Lung (tissue), 13 donors: ENCODE results near the gene FBXL17. TPM values are rescaled to one million over a fixed set of nuclear protein-coding genes. Genes with fewer than 3 reads are reported as not detected.

Source experiments
- ATAC-seq: fragments of 200-7000 bp; cut with Tn5 transposase; one replicate; pipeline ENCODE4 v1.9.1; 2020; ENCODE audit warnings: moderate number of reproducible peaks; ENCODE audit not compliant: insufficient read depth, low FRiP score
- DNase-seq, 3 donors: peaks; one replicate each; pipeline ENCODE4 v3.0.0-alpha.2; 2013 to 2017
- H3K27ac ChIP-seq, 2 donors: one replicate each; pipeline ENCODE4 v1.5.1; 2013; ENCODE audit warnings: mild to moderate bottlenecking in 2 of 2, moderate library complexity in 2 of 2, control low read depth in 1 of 2, inconsistent platforms in 1 of 2, low read depth in 1 of 2, low read length in 1 of 2
- H3K27me3 ChIP-seq, 3 donors: one replicate each; pipeline ENCODE4 v1.5.1; 2013; ENCODE audit warnings: low read length in 2 of 3; ENCODE audit not compliant: control insufficient read depth in 3 of 3, insufficient read depth in 3 of 3
- H3K36me3 ChIP-seq, 4 donors: one replicate each; pipeline ENCODE4 v1.5.1; 2013; ENCODE audit warnings: low read length in 4 of 4, mild to moderate bottlenecking in 1 of 4, moderate library complexity in 1 of 4; ENCODE audit not compliant: control insufficient read depth in 4 of 4, insufficient read depth in 4 of 4
- H3K4me1 ChIP-seq, 5 donors: one replicate each; pipeline ENCODE4 v1.5.1; 2013; ENCODE audit warnings: low read length in 5 of 5, mild to moderate bottlenecking in 2 of 5, moderate library complexity in 1 of 5; ENCODE audit not compliant: control insufficient read depth in 5 of 5, insufficient read depth in 5 of 5
- H3K4me3 ChIP-seq: one replicate; pipeline ENCODE4 v1.5.1; 2013; ENCODE audit warnings: mild to moderate bottlenecking, control low read depth, moderate library complexity
- H3K9ac ChIP-seq, 2 donors: one replicate each; pipeline ENCODE4 v1.5.1; 2013; ENCODE audit warnings: low read length in 2 of 2, control low read depth in 1 of 2; ENCODE audit not compliant: insufficient read depth in 1 of 2
- H3K9me3 ChIP-seq, 4 donors: one replicate each; pipeline ENCODE4 v1.5.1; 2013; ENCODE audit warnings: low read length in 3 of 4, mild to moderate bottlenecking in 1 of 4, moderate library complexity in 1 of 4; ENCODE audit not compliant: control insufficient read depth in 4 of 4, insufficient read depth in 3 of 4
- WGBS, 2 donors: extraction: QIAGEN DNeasy Blood & Tissue Kit; methylation state at CpG; one replicate each; pipeline ENCODE4 v1.1.7; 2013; 5-methylcytosine and 5-hydroxymethylcytosine counted together
- polyA plus RNA-seq, 2 donors: library from polyadenylated mRNA; stranded (reverse); fragments of 200-250 nt; gene quantifications; one replicate each; pipeline ENCODE4 v1.2.1, GENCODE V29; 2013
- small RNA-seq: library from RNA; depleted of rRNA; stranded (forward); fragments of <200 nt; gene quantifications from one replicate; pipeline ENCODE3, GENCODE V24; 2014; ENCODE audit warnings: low replicate concordance
- total RNA-seq, 2 donors: library from RNA; depleted of rRNA in 1 of 2; stranded (reverse); fragments of >200 nt in 1 of 2; gene quantifications; one replicate each; pipeline ENCODE4 v1.2.1, GENCODE V29; 2014 to 2021
- TF ChIP-seq, protein P1 (sequence below): IDR thresholded peaks from 2 replicates; pipeline ENCODE4 v1.5.1; 2012; ENCODE audit warnings: mild to moderate bottlenecking; ENCODE audit errors: control extremely low read depth, extremely low read depth
- donor health status: control.
- donor health status: control.
- donor health status: Bipolar disorder and iron deficiency.
- donor health status: healthy.
- donor health status: DM: yes; HTN: yes; CAD: no.

The FBXL17 gene
- total and polyA plus RNA-seq, 4 donors: 4.0 to 23.9 (median 13.6) TPM

DNA sequence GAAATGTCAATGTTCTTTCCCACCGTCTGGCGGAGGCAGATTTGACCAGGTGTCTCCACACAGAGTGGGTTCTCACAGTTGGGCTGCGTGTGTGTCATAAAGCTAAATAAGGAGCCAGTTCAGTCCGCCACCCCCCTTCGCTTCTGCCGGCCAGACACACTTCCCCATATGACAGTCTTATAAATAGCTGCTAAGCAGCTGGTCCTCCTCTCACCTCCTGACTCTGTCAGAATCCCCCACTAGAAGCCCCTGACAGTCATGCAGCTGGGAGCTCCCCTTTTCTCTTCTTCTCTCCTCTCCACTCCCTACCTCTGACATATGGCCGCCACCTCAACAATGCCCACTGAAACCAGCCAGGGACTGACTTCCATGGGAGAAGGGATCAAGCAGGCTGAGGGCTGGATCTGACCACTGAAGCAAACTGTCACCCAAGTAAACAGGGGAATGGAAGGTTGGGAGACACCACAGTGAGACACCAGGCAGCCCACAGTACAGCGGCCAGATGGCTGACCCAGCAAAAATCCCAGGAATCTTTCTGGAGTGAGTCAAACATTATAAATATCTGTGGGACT is 569.2 kb downstream of the FBXL17 start:
- DNase-seq: no peak
- WGBS, 2 donors: 66 to 71% methylated on average over 8 of the region's 8 CpGs

DNA sequence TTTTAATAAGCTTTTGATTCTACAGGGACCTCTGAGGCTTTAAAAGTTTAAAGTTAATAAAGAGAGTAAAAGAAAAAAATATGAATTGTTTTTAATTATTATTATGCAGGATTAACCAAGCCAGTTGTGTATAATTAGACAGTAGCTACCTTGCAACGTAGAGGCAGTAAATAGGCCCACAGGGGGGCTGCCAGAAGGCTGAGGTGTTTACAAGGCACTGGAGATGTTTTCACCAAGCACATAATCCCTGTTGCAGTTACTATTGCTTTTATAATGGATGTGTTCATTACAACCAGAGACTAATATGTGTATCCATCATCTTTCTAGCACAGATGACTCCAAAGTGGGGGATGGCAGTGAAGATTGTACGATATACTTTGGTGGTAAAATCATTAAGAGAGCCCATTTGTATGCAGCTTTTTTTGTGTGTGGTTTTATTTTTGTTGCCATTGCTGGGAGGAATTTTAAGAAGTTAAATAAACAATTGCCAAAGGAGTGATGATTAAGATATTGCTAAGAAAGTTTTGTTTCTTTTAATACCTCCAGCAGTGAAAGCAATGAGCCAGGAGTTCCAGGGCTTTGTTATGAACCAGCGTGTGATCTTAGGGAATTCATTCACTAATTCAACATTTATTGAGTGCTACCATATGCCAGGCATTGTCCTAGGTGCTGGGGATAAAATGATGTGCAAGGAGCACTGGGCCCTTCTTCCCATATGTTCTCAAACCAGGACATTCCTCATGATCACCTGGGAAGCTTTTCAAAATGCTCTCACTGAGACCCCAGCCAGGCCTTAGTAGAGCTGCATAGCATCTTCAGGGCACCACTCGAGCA is 572.5 kb downstream of the FBXL17 start:
- TF ChIP-seq, protein P1, sequence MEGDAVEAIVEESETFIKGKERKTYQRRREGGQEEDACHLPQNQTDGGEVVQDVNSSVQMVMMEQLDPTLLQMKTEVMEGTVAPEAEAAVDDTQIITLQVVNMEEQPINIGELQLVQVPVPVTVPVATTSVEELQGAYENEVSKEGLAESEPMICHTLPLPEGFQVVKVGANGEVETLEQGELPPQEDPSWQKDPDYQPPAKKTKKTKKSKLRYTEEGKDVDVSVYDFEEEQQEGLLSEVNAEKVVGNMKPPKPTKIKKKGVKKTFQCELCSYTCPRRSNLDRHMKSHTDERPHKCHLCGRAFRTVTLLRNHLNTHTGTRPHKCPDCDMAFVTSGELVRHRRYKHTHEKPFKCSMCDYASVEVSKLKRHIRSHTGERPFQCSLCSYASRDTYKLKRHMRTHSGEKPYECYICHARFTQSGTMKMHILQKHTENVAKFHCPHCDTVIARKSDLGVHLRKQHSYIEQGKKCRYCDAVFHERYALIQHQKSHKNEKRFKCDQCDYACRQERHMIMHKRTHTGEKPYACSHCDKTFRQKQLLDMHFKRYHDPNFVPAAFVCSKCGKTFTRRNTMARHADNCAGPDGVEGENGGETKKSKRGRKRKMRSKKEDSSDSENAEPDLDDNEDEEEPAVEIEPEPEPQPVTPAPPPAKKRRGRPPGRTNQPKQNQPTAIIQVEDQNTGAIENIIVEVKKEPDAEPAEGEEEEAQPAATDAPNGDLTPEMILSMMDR: no peak
- no peak overlapping the region for H3K4me3 ChIP-seq
- no peak overlapping the region for H3K27ac ChIP-seq
- H3K4me1 ChIP-seq: peaks cover 0 to 14% (median 2%) of the 10 kb centered on the region in 5 donors
- no peak overlapping the region for H3K9ac ChIP-seq
- no peaks in the 10 kb centered on the region for H3K36me3 ChIP-seq
- no peak for ATAC-seq
- H3K27me3 ChIP-seq: no peaks in the 10 kb centered on the region
- H3K9me3 ChIP-seq: no peaks in the 10 kb centered on the region
- DNase-seq: no peak
- 81 to 83% methylated on average over 4 of the region's 4 CpGs for WGBS, 2 donors

More for the DNA sequence above, 569.2 kb downstream of the FBXL17 start:
- Histone ChIP-seq H3K27me3 (no peaks in the 10 kb centered on the region), H3K4me1 (peaks cover 0 to 8% (median 0%) of the 10 kb centered on the region in 5 donors), H3K27ac (peak overlapping the region in 1 of 2 donors; percentile 49), H3K4me3 (no peak overlapping the region), H3K9ac (no peak overlapping the region), H3K36me3 (no peaks in the 10 kb centered on the region), H3K9me3 (no peaks in the 10 kb centered on the region)
- no peak for ATAC-seq
- TF ChIP-seq, protein P1: no peak

Small RNAs within 50 kb of the gene (small RNA-seq; reads per million reads assigned to genes)
- gene RN7SKP122: not detected
